GM21786 (cell line): ENCODE measurements around the gene VARS2.

Experiments used
- ATAC-seq: cut with Tn5 transposase; IDR thresholded peaks from one replicate; pipeline ENCODE4 v1.9.1; 2021; ENCODE audit not compliant: unreplicated experiment

The VARS2 gene

DNA sequence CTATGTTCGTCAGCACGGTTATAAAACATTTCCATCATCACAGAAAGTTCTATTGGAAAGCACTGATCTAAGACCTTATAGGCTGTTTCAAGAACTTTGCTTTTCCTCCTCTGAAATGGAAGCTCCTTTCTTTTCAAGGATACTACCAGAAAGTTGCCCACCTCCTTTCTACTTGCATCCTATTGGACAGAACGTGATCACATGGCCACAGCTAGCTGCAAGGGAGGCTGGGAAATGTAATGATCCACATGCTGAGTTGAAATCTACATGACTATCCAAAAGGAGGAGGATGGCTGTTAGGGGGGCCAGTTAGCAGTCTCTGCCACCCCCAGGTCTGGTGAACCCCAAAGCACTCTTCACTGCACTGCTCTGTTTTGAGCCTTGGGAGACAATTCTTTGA, 14.6 kb downstream of the VARS2 start:
- no peak for ATAC-seq

- no peak for ATAC-seq
These were observed 16.5 kb downstream of the VARS2 start for GRCh38 chr6:30930506-30930905.

DNA sequence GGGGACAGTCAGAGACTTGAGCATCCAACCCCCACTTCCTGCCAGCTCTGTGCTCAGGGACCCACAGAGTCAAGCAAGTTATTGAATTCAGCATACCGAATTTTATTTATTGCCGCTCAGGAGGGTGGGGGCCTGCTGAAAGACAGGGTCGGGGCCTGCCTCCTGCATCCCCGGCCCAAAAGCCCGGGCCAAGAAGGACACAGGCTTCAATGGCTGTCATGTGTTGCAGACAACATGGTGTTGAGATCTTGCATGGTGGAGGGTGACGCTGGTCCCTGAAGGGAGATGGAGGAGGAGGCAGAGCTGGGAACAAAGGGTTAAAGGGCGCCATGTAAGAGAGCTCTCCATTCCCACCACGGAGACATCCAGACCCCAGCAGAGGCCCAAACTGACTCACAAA, 17.2 kb downstream of the VARS2 start:
- no peak for ATAC-seq

DNA sequence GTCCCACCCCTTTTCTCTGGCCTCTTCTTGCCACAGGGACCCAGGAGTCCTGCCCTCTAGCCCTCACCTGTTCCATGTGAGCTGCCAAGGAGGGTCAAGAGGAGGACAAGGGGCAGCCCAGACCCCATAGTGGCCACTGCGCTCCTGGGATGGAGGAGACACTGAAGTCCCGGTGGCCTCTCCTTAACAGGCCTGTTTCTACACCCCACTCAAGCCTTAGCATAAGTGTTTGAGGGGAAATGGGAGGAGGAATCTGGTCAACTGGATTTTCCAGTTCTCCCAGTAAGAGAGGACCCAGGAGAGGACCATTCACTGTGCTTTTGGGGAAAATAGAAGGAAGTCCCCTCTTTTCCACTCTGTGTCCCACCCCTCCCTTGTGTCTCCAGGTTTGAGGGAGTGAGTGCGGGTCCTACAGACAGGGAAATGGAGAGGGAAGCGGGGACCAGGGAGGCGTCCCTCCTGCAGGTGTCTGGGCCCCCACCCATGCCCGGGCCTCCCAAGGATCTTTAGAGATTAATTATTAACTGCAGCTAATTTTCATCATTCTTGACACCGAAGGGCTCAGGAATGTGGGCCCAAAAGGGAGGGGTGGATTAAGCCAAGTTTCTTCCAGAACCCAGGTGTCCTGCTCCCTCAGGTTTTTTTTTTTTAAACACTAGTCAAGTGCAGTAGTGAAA, 18.1 kb downstream of the VARS2 start, which contains the start of gene SFTA2:
Gene SFTA2 (minus strand): TSS at position 202 of the 677 bp plus-strand sequence. CDS start 74 bp downstream, at position 128.
- no peak for ATAC-seq

GRCh38 chr6:30932665-30933365, 18.8 kb downstream of the VARS2 start:
- ATAC-seq, result no peak

DNA sequence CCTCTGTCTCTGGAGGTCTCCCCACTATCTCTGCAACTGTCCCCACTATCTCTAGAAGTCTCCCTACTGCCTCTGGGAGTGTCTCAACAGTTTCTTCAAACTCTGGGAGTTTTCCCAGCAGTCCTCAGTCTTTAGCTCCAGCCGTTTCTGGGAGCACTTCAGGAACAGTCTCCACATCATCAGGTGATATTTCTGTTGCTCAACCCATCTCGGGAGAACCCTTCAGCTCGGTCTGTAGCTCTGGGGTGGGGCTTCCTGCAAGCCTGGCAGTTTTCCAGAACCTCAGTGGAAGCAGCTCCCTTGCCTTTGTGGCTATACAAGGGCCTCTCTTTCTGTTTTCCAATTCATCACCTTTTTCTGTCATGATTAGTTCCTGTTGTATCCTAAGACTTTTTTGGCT, 21.0 kb downstream of the VARS2 start:
- no peak for ATAC-seq

DNA sequence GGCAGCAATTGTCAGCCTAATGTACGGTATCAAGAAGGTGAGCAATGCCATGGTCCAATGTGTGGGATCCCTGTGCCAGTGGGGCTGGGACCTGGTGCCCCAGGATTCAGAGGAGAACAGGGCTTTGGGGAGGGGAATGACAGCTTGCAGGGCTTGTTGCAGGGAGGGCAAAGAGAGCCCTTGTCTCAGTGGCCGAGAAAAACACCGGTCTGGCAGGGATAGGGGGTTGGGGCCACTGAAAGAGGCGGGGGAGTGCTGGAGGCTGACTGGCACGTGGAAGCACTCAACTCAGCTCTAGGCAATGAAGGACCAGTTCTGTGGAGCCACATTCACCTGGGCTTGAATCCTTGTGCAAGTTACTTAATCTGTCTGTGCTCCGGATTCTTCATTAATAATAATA, 23.2 kb downstream of the VARS2 start:
- no peak for ATAC-seq

- no peak for ATAC-seq
These were observed 24.7 kb downstream of the VARS2 start for GRCh38 chr6:30938730-30939129.

- ATAC-seq, result no peak
These were observed 25.4 kb downstream of the VARS2 start for GRCh38 chr6:30939473-30939872.

- ATAC-seq, result no peak
These were observed 26.4 kb downstream of the VARS2 start, which contains the start of gene MUCL3 for GRCh38 chr6:30940361-30940986. Gene MUCL3, plus strand, starts transcription at chr6:30940973. Its CDS starts 27 bp downstream, at chr6:30941000.

DNA sequence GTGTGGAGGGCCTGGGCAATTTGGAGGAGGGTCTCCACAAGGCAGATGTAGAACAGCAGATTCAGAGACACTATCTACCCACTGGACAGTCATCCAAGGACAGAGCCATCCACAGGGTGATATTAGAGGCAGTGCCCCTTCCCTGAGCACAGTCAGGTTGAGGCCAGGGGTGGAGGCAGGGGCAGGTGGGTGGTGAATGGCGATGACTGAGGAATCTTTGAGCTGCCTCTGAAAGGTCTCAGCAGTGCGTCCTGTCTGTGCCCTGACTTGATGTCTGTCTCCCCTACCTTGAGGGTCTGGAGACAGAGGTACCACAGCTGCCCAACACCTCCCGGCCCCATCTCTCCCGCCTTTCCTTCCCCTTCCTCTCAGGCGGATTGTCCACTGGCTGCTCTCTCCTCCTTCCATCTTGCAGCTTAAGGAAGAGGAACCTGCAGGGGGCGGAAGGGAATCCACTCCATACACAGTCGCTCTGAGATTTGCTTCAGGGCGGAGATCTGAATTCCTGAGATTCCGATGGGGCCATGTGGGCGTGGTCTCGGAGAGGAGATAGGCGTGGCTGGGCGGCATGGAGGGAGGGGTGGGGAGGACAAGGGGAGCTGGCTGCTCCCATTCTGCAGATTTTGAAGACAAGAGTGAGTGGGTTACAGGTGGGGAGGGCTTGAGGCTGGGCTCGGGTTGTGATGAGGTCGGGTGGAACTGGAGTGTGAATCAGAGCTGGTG, 28.5 kb downstream of the VARS2 start:
- no peak for ATAC-seq

DNA sequence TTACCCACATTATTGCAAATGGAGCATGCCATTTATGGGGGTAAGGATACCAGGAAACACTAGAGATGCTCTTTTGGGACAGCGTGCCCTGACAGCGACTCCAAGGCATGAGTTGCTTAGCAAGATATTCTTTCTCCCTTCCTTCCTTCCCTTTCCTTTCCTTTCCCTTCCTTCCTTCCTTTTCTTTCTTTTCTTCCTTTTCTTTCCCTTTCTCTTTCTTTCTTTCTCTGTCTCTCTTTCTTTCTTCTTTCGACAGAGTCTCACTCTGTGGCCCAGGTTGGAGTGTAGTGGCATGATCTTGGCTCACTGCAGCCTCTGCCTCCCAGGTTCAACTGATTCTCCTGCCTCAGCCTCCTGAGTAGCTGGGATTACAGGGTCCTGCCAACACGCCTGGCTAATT, 30.0 kb downstream of the VARS2 start:
- no peak for ATAC-seq

DNA sequence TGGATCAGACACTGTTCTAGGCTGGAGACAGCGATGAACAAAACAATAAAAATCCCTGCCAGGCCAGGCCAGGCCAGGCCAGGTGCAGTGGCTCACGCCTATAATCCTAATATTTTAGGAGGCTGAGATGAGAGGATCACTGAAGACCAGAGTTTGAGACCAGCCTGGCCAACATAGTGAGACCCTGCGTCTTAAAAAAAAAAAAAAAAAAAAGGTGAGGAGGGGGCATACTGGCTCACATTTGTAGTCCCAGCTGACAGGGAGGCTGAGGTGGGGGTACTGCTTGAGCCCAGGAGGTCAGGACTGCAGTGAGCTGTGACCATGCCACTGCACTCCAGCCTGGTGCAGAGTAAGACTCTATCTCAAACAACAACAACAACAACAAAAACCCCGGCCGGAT, 31.2 kb downstream of the VARS2 start:
- no peak for ATAC-seq

- ATAC-seq, result no peak
These were observed 33.2 kb downstream of the VARS2 start for GRCh38 chr6:30947231-30947630.

- ATAC-seq, result no peak
These were observed 34.8 kb downstream of the VARS2 start for GRCh38 chr6:30948811-30949210.

DNA sequence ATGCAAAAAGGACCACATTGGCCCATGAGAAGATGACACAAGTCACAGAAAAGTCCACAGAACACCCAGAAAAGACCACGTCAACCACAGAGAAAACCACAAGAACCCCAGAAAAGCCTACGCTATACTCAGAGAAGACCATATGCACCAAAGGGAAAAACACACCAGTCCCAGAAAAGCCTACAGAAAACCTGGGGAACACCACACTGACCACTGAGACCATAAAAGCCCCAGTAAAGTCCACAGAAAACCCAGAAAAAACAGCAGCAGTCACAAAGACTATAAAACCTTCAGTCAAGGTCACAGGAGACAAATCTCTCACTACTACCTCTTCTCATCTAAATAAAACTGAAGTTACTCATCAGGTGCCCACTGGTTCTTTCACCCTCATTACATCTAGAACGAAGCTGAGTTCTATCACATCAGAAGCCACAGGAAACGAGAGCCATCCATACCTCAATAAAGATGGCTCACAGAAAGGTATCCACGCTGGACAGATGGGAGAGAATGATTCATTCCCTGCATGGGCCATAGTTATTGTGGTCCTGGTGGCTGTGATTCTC, 38.0 kb downstream of the VARS2 start:
- ATAC-seq, result no peak

- no peak for ATAC-seq
These were observed 40.8 kb downstream of the VARS2 start for GRCh38 chr6:30954631-30955366.

DNA sequence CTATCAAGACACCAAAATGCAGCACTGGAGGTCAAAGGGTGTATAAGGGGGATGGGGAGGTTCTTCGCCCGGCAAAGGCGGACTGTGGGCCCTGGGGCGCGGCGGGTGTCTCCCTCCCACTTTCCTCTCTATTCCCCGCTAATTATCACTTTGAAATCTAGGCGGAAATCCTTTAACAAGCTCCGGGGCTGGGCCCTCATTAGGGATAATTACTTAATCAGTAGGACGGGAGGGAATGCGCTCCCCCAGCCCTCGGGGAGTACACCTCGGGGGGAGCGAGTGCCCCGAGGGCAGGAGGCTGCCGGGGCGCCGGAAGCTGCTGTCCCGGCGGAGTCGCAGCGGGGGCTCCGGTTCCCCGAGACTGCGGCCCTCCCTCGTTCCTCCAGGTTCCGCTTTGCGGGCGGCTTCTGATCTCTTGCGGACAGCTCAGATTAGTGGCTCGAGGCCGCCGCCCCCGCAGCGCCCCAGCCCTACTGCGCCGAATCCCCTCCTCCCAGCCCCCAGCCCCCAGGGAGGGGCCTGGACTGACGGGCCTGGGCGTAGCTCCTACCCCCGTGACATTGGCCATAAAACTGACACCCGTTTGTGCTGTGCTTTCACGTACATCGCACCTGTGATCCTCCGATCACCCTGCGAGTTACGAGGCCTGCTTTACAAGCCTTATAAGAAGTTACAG, 41.5 kb downstream of the VARS2 start:
- ATAC-seq, result no peak

- no peak for ATAC-seq
These were observed 43.7 kb downstream of the VARS2 start for GRCh38 chr6:30957716-30958115.
